H1 (cell line): ENCODE results near the gene NOTCH4. TPM values are rescaled to one million over a fixed set of nuclear protein-coding genes. Genes with fewer than 3 reads are reported as not detected.

ENCODE experiments used
- ASH2L ChIP-seq: fragments of 200-600, 300-600 bp; sonication (generic); IDR thresholded peaks from one replicate; pipeline ENCODE4 v1.7.1; 2017; ENCODE audit warnings: low read length
- CBX5 ChIP-seq: fragments of 300-800, 300-1000 bp; sonication (generic); IDR thresholded peaks from 2 replicates; pipeline ENCODE4 v1.7.1; 2016; ENCODE audit warnings: antibody characterized with exemption, low read length, low read depth
- CTBP2 ChIP-seq: IDR thresholded peaks from 2 replicates; pipeline ENCODE4 v1.7.0; 2011; ENCODE audit warnings: borderline replicate concordance, mild to moderate bottlenecking, moderate library complexity, mixed read lengths, low read length; ENCODE audit not compliant: insufficient read depth, insufficient read length
- EGR1 ChIP-seq: IDR thresholded peaks from 2 replicates; pipeline ENCODE4 v1.6.1; 2011; ENCODE audit warnings: low read depth, low read length, borderline replicate concordance
- GABPA ChIP-seq: IDR thresholded peaks from 2 replicates; pipeline ENCODE4 v1.6.1; 2011; ENCODE audit warnings: mild to moderate bottlenecking, low read length, moderate library complexity, borderline replicate concordance; ENCODE audit not compliant: insufficient read depth
- GTF2F1 ChIP-seq: IDR thresholded peaks from 2 replicates; pipeline ENCODE4 v1.6.1; 2012; ENCODE audit warnings: low read depth, low read length, improper control_type of control experiment, borderline replicate concordance
- JUN ChIP-seq: IDR thresholded peaks from 2 replicates; pipeline ENCODE4 v1.6.1; 2011; ENCODE audit warnings: low read depth, mild to moderate bottlenecking, improper control_type of control experiment, low read length
- KDM1A ChIP-seq: fragments of 200-600, 300-600 bp; sonication (generic); IDR thresholded peaks from 2 replicates; pipeline ENCODE4 v1.7.1; 2016; ENCODE audit warnings: mild to moderate bottlenecking, low read length, borderline replicate concordance
- KDM5A ChIP-seq: fragments of 200-600 bp; IDR thresholded peaks from 2 replicates; pipeline ENCODE4 v1.7.1; 2012; ENCODE audit warnings: mild to moderate bottlenecking, low read length, inconsistent platforms, mixed read lengths
- MAFK ChIP-seq: IDR thresholded peaks from 2 replicates; pipeline ENCODE4 v1.6.1; 2012; ENCODE audit warnings: low read depth, mild to moderate bottlenecking, improper control_type of control experiment, low read length
- RAD21 ChIP-seq, 2 experiments: IDR thresholded peaks in 1 of 2; conservative IDR thresholded peaks in 1 of 2; 2 replicates each; pipeline ENCODE4 v1.6.1; 2011; ENCODE audit warnings: low read depth in 2 of 2, low read length in 2 of 2, improper control_type of control experiment in 1 of 2, inconsistent platforms in 1 of 2, mild to moderate bottlenecking in 1 of 2, moderate library complexity in 1 of 2
- RFX5 ChIP-seq: IDR thresholded peaks from 2 replicates; pipeline ENCODE4 v1.6.1; 2011; ENCODE audit warnings: low read depth, low read length, improper control_type of control experiment, borderline replicate concordance
- SIX5 ChIP-seq: IDR thresholded peaks from 2 replicates; pipeline ENCODE4 v1.6.1; 2011; ENCODE audit warnings: mild to moderate bottlenecking, low read depth, low read length
- SP4 ChIP-seq: IDR thresholded peaks from 2 replicates; pipeline ENCODE4 v1.6.1; 2012; ENCODE audit warnings: low read length, inconsistent platforms
- SUZ12 ChIP-seq: fragments of 200-600 bp; sonication (generic); IDR thresholded peaks from 2 replicates; pipeline ENCODE4 v1.6.1; 2012; ENCODE audit warnings: mild to moderate bottlenecking, inconsistent platforms, low read length, moderate library complexity, mixed read lengths
- TCF12 ChIP-seq: IDR thresholded peaks from 2 replicates; pipeline ENCODE4 v1.6.1; 2011; ENCODE audit warnings: low read depth, mild to moderate bottlenecking, low read length
- USF2 ChIP-seq: IDR thresholded peaks from 2 replicates; pipeline ENCODE4 v1.6.1; 2011; ENCODE audit warnings: low read length, improper control_type of control experiment
- YY1 ChIP-seq: IDR thresholded peaks from 2 replicates; pipeline ENCODE4 v1.6.1; 2011; ENCODE audit warnings: low read depth, mild to moderate bottlenecking, low read length
- polyA plus RNA-seq, 7 experiments: library from polyadenylated mRNA; depleted of rRNA in 3 of 7; stranded (reverse) in 5 of 7; unstranded in 2 of 7; fragments of >200 nt in 5 of 7; fragments of 200-250 nt in 2 of 7; gene quantifications; 1 replicate in 5 of 7; 2 replicates in 1 of 7; 4 replicates in 1 of 7; pipeline versions ENCODE4 v1.2.1 to v1.2.3, GENCODE V29; 2011 to 2013; ENCODE audit warnings: missing spikeins in 2 of 7, mixed read lengths in 2 of 7
- total RNA-seq: library from RNA; stranded (reverse); fragmentation: NEBNext Ultra II Directional; extraction: Animal tissue kit (Norgen Biotek cat#: 25700); gene quantifications from 2 replicates; pipeline ENCODE4 v1.2.1, GENCODE V29; 2021

NOTCH4 gene
- total and polyA plus RNA-seq, 2 of the 8 experiments (the other 6 are each of a cell fraction or from before 2014, with no cell fraction given), result 1.9 to 2.8 TPM

GRCh38 chr6:32149932-32150870, 73.7 kb downstream of the NOTCH4 start (continued):
- TF ChIP-seq RFX5, result no peak
- no peak for TF ChIP-seq JUN
- TF ChIP-seq GABPA, result no peak
- no peak for TF ChIP-seq CBX5
- no peak for TF ChIP-seq KDM1A
- no peak for TF ChIP-seq USF2
- TF ChIP-seq SP4, result no peak
- TF ChIP-seq RAD21 (IDR thresholded peaks at IDR 0.05 in 1 of 2, conservative IDR thresholded peaks at IDR 0.05 in 1 of 2; ENCODE audit: low read depth in 2 of 2, low read length in 2 of 2), result no peak; a peak in 1 of 4 replicates
- TF ChIP-seq EGR1, result no peak
- no peak for TF ChIP-seq GTF2F1
- no peak for TF ChIP-seq SUZ12
- TF ChIP-seq ASH2L, result peak; percentile 29
- no peak for TF ChIP-seq CTBP2
- no peak for TF ChIP-seq KDM5A
- TF ChIP-seq SIX5, result no peak
- no peak for TF ChIP-seq YY1
- TF ChIP-seq TCF12, result no peak
- TF ChIP-seq MAFK, result no peak
